GM12891 (cell line): Measurements from ENCODE around the gene ZNF793.

Experiments
- PAX5 ChIP-seq: IDR thresholded peaks from 2 replicates; pipeline ENCODE4 v1.6.1; 2011; ENCODE audit warnings: low read length, moderate library complexity, mild to moderate bottlenecking; ENCODE audit not compliant: insufficient read depth, severe bottlenecking
- POLR2A ChIP-seq: IDR thresholded peaks from 2 replicates; pipeline ENCODE4 v1.6.1; 2011; ENCODE audit warnings: low read depth, low read length, control low read depth
- POLR2AphosphoS5 ChIP-seq: IDR thresholded peaks from 2 replicates; pipeline ENCODE4 v1.6.1; 2011; ENCODE audit warnings: low read depth, low read length, control low read depth
- SPI1 ChIP-seq: IDR thresholded peaks from 2 replicates; pipeline ENCODE4 v1.6.1; 2011; ENCODE audit warnings: low read depth, low read length, control low read depth
- TAF1 ChIP-seq: IDR thresholded peaks from 2 replicates; pipeline ENCODE4 v1.6.1; 2011; ENCODE audit warnings: low read depth, low read length, control low read depth

DNA sequence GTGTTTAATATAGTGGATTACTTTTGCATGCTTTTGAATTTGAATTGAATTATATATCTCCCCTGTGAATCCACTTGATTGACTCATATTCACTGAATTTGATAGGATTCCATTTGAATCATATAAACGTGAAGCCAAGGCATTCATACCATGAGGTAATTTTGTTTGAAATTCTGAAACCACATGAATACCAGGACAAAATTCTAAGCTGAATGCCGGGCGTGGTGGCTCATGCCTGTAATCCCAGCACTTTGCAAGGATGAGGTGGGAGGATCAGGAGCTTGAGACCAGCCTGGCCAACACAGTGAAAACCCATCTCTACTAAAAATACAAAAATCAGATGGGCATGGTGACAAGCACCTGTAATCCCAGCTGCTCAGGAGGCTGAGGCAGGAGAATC is 4.4 kb downstream of the ZNF793 start:
- TF ChIP-seq POLR2A (no peak), POLR2AphosphoS5 (no peak), TAF1 (no peak), SPI1 (no peak), PAX5 (no peak)
